Fibroblast of lung (primary cell): ENCODE results near the gene VPS13D. TPM values are rescaled to one million over a fixed set of nuclear protein-coding genes. Genes with fewer than 3 reads are reported as not detected.
A peak's percentile ranks its signal among the peaks of the same experiment; 100 is the strongest.

Experiments used
- DNase-seq, 2 donors: peaks; one replicate each; pipeline versions ENCODE4 v3.0.0 to v3.0.0-alpha.2; 2010; ENCODE audit warnings: low read depth in 2 of 2
- H2AFZ ChIP-seq: 2 replicates; pipeline ENCODE4 v1.5.1; 2012; ENCODE audit warnings: low read length, control low read depth, inconsistent platforms
- H3K27ac ChIP-seq: 2 replicates; pipeline ENCODE4 v1.5.1; 2011; ENCODE audit warnings: low read length, control low read depth; ENCODE audit not compliant: insufficient read depth
- H3K27me3 ChIP-seq: 2 replicates; pipeline ENCODE4 v1.5.1; 2011; ENCODE audit warnings: mild to moderate bottlenecking, low read length; ENCODE audit not compliant: control insufficient read depth, insufficient read depth
- H3K36me3 ChIP-seq: 2 replicates; pipeline ENCODE4 v1.5.1; 2011; ENCODE audit warnings: low read length; ENCODE audit not compliant: control insufficient read depth, insufficient read depth
- H3K4me1 ChIP-seq: 2 replicates; pipeline ENCODE4 v1.5.1; 2011; ENCODE audit warnings: low read length; ENCODE audit not compliant: control insufficient read depth, insufficient read depth; ENCODE audit errors: extremely low read depth
- H3K4me2 ChIP-seq: 2 replicates; pipeline ENCODE4 v1.5.1; 2011; ENCODE audit warnings: low read length, control low read depth; ENCODE audit not compliant: insufficient read depth; ENCODE audit errors: extremely low read depth
- H3K4me3 ChIP-seq, 4 experiments: fragments of 200-600 bp in 1 of 4; sonication (generic) in 1 of 4; replicated peaks in 1 of 4; 2 replicates each; pipeline ENCODE4 v1.5.1; 2011 to 2016; ENCODE audit warnings: low read length in 4 of 4, low read depth in 3 of 4, mild to moderate bottlenecking in 3 of 4, control low read depth in 2 of 4, inconsistent platforms in 1 of 4, mixed read lengths in 1 of 4; ENCODE audit not compliant: insufficient read depth in 1 of 4; ENCODE audit errors: control extremely low read depth in 1 of 4
- H3K79me2 ChIP-seq: 2 replicates; pipeline ENCODE4 v1.5.1; 2012; ENCODE audit warnings: mild to moderate bottlenecking, low read length, inconsistent platforms; ENCODE audit not compliant: control insufficient read depth, insufficient read depth
- H3K9ac ChIP-seq: 2 replicates; pipeline ENCODE4 v1.5.1; 2011; ENCODE audit warnings: mild to moderate bottlenecking, low read length, control low read depth; ENCODE audit not compliant: insufficient read depth
- H3K9me3 ChIP-seq: 2 replicates; pipeline ENCODE4 v1.5.1; 2012; ENCODE audit warnings: low read depth, low read length; ENCODE audit not compliant: control insufficient read depth, insufficient read depth
- H4K20me1 ChIP-seq: 2 replicates; pipeline ENCODE4 v1.5.1; 2011; ENCODE audit warnings: low read length; ENCODE audit not compliant: control insufficient read depth, insufficient read depth; ENCODE audit errors: extremely low read depth
- CTCF ChIP-seq, 2 donors: IDR thresholded peaks in 1 of 2; conservative IDR thresholded peaks in 1 of 2; 1 replicate in 1 of 2; 2 replicates in 1 of 2; pipeline ENCODE4 v1.5.1; 2011 to 2012; ENCODE audit warnings: low read length in 2 of 2, control low read depth in 1 of 2, inconsistent platforms in 1 of 2, low read depth in 1 of 2, mild to moderate bottlenecking in 1 of 2
- EZH2 ChIP-seq: IDR thresholded peaks from 2 replicates; pipeline ENCODE4 v1.5.1; 2012; ENCODE audit warnings: low read length, control low read depth, mild to moderate bottlenecking; ENCODE audit errors: missing control alignments
- polyA plus RNA-seq, 2 donors: library from polyadenylated mRNA; depleted of rRNA in 1 of 2; stranded (reverse) in 1 of 2; unstranded in 1 of 2; fragments of >200 nt; gene quantifications; 2 replicates each; pipeline ENCODE4 v1.2.1, GENCODE V29; 2011 to 2012; ENCODE audit warnings: missing spikeins in 1 of 2
- total RNA-seq: library from RNA; depleted of rRNA; stranded (reverse); fragments of >200 nt; gene quantifications from 2 replicates; pipeline ENCODE4 v1.2.1, GENCODE V29; 2014

The VPS13D gene
- total and polyA plus RNA-seq, 2 donors (not counting 1 experiment from before 2014, with no cell fraction given), result 14.6 to 40.0 TPM

GRCh38 chr1:12341667-12342066 lies 111.8 kb downstream of the VPS13D start:
- Histone ChIP-seq H3K27me3 (no peaks in the 10 kb centered on the region), H3K9me3 (no peaks in the 10 kb centered on the region)

DNA sequence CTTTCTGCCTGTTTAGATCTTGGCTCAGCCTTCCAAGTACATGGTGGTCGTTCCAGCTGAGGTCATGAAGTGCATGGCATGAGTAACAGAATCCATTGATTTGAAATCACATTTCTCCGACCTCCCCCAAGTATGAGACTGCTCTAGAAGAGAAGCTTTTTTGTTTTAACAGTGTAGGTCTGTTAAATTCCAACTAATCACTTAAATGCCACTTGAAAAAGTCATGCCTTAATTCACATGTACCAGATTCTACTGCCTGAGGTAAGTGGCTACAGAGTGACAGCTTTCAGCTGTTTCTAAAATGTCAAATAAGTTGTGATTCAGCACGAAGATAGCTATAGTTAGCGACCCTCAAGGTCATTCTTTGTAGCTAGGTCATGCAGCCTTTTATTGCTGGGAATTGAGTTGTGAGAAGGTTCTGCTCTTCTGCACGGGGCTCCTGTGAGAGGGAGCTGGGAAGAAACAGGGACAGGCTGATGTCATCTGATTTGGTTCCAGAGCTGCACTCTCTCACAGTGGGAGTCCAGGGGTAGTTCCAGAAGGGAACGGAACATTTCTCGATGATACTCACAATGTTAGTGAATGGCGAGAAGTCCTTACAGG lies 112.7 kb downstream of the VPS13D start:
- H3K27ac ChIP-seq, result no peak overlapping the region
- H2AFZ ChIP-seq, result no peak overlapping the region
- H3K9ac ChIP-seq, result no peak overlapping the region
- H3K4me1 ChIP-seq, result no peaks in the 10 kb centered on the region
- no peaks in the 10 kb centered on the region for H3K9me3 ChIP-seq
- DNase-seq, result peak in 1 of 2 donors; percentile 17
- no peak overlapping the region for H3K4me3 ChIP-seq
- TF ChIP-seq EZH2 (no peak), CTCF (conservative IDR thresholded peaks at IDR 0.05 in 1 of 2, IDR thresholded peaks at IDR 0.05 in 1 of 2; ENCODE audit: low read depth in 1 of 2, low read length in 2 of 2) (no peak)
- no peaks in the 10 kb centered on the region for H3K27me3 ChIP-seq
- no peaks in the 10 kb centered on the region for H4K20me1 ChIP-seq
- H3K36me3 ChIP-seq, result peaks cover 1% of the 10 kb centered on the region
- no peak overlapping the region for H3K4me2 ChIP-seq
- no peaks in the 10 kb centered on the region for H3K79me2 ChIP-seq

More at GRCh38 chr1:12341667-12342066, 111.8 kb downstream of the VPS13D start:
- no peak for DNase-seq
- Histone ChIP-seq H2AFZ (no peak overlapping the region), H3K4me3 (no peak overlapping the region), H4K20me1 (no peaks in the 10 kb centered on the region), H3K4me2 (no peak overlapping the region), H3K27ac (no peak overlapping the region), H3K4me1 (no peaks in the 10 kb centered on the region), H3K9ac (no peak overlapping the region), H3K36me3 (peaks cover 1% of the 10 kb centered on the region), H3K79me2 (no peaks in the 10 kb centered on the region)
- TF ChIP-seq EZH2 (no peak), CTCF (conservative IDR thresholded peaks at IDR 0.05 in 1 of 2, IDR thresholded peaks at IDR 0.05 in 1 of 2; ENCODE audit: low read depth in 1 of 2, low read length in 2 of 2) (no peak)

GRCh38 chr1:12343823-12344487 lies 114.1 kb downstream of the VPS13D start:
- Histone ChIP-seq H3K9me3 (no peaks in the 10 kb centered on the region), H3K4me1 (no peaks in the 10 kb centered on the region), H2AFZ (no peak overlapping the region), H3K9ac (no peak overlapping the region), H4K20me1 (no peaks in the 10 kb centered on the region), H3K27ac (no peak overlapping the region), H3K4me3 (no peak overlapping the region), H3K4me2 (no peak overlapping the region), H3K79me2 (no peaks in the 10 kb centered on the region), H3K36me3 (peaks cover 1% of the 10 kb centered on the region), H3K27me3 (no peaks in the 10 kb centered on the region)
- TF ChIP-seq EZH2 (no peak), CTCF (conservative IDR thresholded peaks at IDR 0.05 in 1 of 2, IDR thresholded peaks at IDR 0.05 in 1 of 2; ENCODE audit: low read depth in 1 of 2, low read length in 2 of 2) (no peak)
- no peak for DNase-seq
